ENCODE data around the gene RPL28. TPM values are rescaled to one million over a fixed set of nuclear protein-coding genes. Genes with fewer than 3 reads are reported as not detected.

RPL28 gene
- total and polyA plus RNA-seq, 2 of the 13 experiments (the other 11 are each of a cell fraction or from before 2014, with no cell fraction given) = 105 to 420 TPM

- Histone ChIP-seq H3K4me1 (ENCODE audit: insufficient read depth, low read length) (peaks cover 14% of the 10 kb centered on the region), H3K79me2 (ENCODE audit: insufficient read depth, low read length) (no peaks in the 10 kb centered on the region), H3K4me3 (replicated peaks in 1 of 3; ENCODE audit: insufficient read depth in 1 of 3, low read depth in 2 of 3, low read length in 3 of 3) (no peak overlapping the region), H2AFZ (ENCODE audit: low read length) (no peak overlapping the region), H3K9ac (ENCODE audit: insufficient read depth, low read depth, low read length) (no peak overlapping the region), H3K9me3 (ENCODE audit: low read length) (no peaks in the 10 kb centered on the region), H3K27me3 (ENCODE audit: control insufficient read depth in 1 of 2, insufficient read depth in 2 of 2, low read length in 2 of 2) (peaks cover 6 to 52% of the 10 kb centered on the region in 2 experiments), H3K4me2 (ENCODE audit: low read depth, low read length) (no peak overlapping the region), H3K27ac (ENCODE audit: extremely low read length, insufficient read depth, low read length) (no peak overlapping the region), H3K36me3 (replicated peaks in 1 of 2; ENCODE audit: control insufficient read depth in 1 of 2, insufficient read depth in 2 of 2, low read length in 2 of 2) (no peaks in the 10 kb centered on the region), H4K20me1 (ENCODE audit: insufficient read depth, low read length) (0 out of 2 replicates have a peak, but pooled peaks cover 4% of the 10 kb centered on the region)
- TF ChIP-seq ZNF292 (CRISPR knock-in tag; IDR thresholded peaks at IDR 0.05; ENCODE audit: borderline replicate concordance, low read depth) (no peak), ZSCAN25 (CRISPR knock-in tag; IDR thresholded peaks at IDR 0.05) (no peak), KLF11 (CRISPR knock-in tag; IDR thresholded peaks at IDR 0.05) (no peak), TRIM22 (IDR thresholded peaks at IDR 0.05) (no peak), WIZ (CRISPR knock-in tag; IDR thresholded peaks at IDR 0.05) (no peak), DMTF1 (CRISPR knock-in tag; IDR thresholded peaks at IDR 0.05) (no peak), TEAD3 (CRISPR knock-in tag; optimal IDR thresholded peaks at IDR 0.05; ENCODE audit: borderline replicate concordance) (no peak), ZNF644 (CRISPR knock-in tag; IDR thresholded peaks at IDR 0.05; ENCODE audit: low read depth) (no peak), MYC (CRISPR knock-in tag; IDR thresholded peaks at IDR 0.05; ENCODE audit: borderline replicate concordance) (no peak), ZBTB34 (CRISPR knock-in tag; IDR thresholded peaks at IDR 0.05) (no peak), GABPB1 (CRISPR knock-in tag; IDR thresholded peaks at IDR 0.05) (no peak), REST (IDR thresholded peaks at IDR 0.05; ENCODE audit: borderline replicate concordance in 1 of 2, low read depth in 1 of 2, low read length in 2 of 2) (no peak), EEA1 (CRISPR knock-in tag; IDR thresholded peaks at IDR 0.05; ENCODE audit: borderline replicate concordance) (no peak)
- DNase-seq (ENCODE audit: low spot score) (no peak), FAIRE-seq (no peak), ATAC-seq (no peak)
- CTCF ChIA-PET (ENCODE audit: low intra/inter-chr PET ratio, low total read pairs) = no interaction called here
- POLR2A ChIA-PET = interaction anchor here (1.1 kb wide), 1 partner anchor 10 kb away, joined by 3 read pairs; no protein-coding TSS in a partner anchor
- intact Hi-C loops (cut with micrococcal nuclease; ENCODE audit: unreplicated experiment) (no loop called here), in situ Hi-C loops (cut with HindIII; ENCODE audit: extremely low pct_ligation_motif_present, low pct_unique_long_range_greater_than_20kb) (no loop called here)
- WGBS (ENCODE audit: low lambda C conversion rate) = 46% methylated on average over 8 of the region's 19 CpGs
- BruUV-seq (replicated peaks) = no TSS peak
Measured at GRCh38 chr19:55358493-55358892, 27.2 kb upstream of the RPL28 start.

Data from HepG2 (cell line).